Measurements from ENCODE around the gene CHN1.
A peak's percentile ranks its signal among the peaks of the same experiment; 100 is the strongest.

CHN1 gene

GRCh38 chr2:175003875-175004729 lies 1.1 kb downstream of the CHN1 start:
- peak overlapping the region; percentile 81 to 87 for H3K4me3 Mint-ChIP-seq

GRCh38 chr2:175002547-175003274 lies 2.5 kb downstream of the CHN1 start:
- ATAC-seq (no peak), DNase-seq (no peak)
- Mint-ChIP-seq H3K27me3 (peaks cover 61% of the 10 kb centered on the region), H3K4me3 (no peak overlapping the region), H3K4me1 (no peaks in the 10 kb centered on the region), H3K9me3 (no peaks in the 10 kb centered on the region), H3K27ac (no peak overlapping the region)

More at GRCh38 chr2:175003875-175004729, 1.1 kb downstream of the CHN1 start:
- Mint-ChIP-seq H3K27ac (no peak overlapping the region), H3K9me3 (no peaks in the 10 kb centered on the region), H3K4me1 (no peaks in the 10 kb centered on the region), H3K27me3 (peaks cover 67% of the 10 kb centered on the region)
- ATAC-seq (no peak), DNase-seq (peak in 1 of 2 donors; percentile 5)

DNA sequence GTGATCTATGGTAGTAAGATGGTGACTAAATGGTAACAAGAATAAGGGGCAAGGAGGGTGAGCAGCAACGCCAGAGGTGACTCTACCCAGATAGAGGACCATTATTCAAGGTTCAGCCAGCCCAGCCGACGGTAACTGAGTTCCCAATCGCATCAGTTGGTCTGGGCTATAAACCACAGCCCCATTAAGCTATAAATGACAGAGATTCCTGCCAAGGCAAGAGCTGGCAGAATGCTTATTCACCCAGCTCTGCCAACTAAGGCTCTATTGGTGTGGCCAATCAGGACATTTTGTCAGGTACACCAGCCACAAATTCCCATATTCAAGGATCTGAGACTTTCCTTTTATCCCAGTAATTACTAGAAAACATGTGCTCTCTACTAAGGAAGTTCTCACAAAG lies 3.6 kb downstream of the CHN1 start:
- DNase-seq, result no peak
- H3K27ac Mint-ChIP-seq, result no peak overlapping the region
- peaks cover 55% of the 10 kb centered on the region for H3K27me3 Mint-ChIP-seq
- no peaks in the 10 kb centered on the region for H3K4me1 Mint-ChIP-seq
- no peaks in the 10 kb centered on the region for H3K9me3 Mint-ChIP-seq
- no peak overlapping the region for H3K4me3 Mint-ChIP-seq
- no peak for ATAC-seq

DNA sequence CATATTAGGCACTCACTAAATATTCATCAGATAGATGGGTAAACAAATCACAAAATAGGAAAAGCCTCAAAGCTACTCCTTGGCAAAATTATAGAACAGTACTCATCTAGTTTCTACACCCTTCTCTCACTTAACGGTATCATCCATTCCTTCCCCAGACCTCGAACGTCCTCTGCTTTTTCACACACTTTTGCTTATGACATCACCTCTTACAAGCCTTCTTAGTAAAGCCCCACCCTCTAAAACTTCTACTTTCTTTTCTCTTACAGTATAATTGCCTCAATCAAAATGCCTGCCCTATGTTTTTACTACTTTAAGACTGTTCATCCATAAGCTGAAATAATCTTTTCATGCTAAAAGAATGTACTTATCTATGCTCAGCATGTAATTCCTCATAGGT lies 8.1 kb downstream of the CHN1 start:
- Mint-ChIP-seq H3K4me1 (no peaks in the 10 kb centered on the region), H3K27ac (no peak overlapping the region), H3K27me3 (peaks cover 33% of the 10 kb centered on the region), H3K9me3 (no peaks in the 10 kb centered on the region), H3K4me3 (no peak overlapping the region)
- DNase-seq (no peak), ATAC-seq (no peak)

DNA sequence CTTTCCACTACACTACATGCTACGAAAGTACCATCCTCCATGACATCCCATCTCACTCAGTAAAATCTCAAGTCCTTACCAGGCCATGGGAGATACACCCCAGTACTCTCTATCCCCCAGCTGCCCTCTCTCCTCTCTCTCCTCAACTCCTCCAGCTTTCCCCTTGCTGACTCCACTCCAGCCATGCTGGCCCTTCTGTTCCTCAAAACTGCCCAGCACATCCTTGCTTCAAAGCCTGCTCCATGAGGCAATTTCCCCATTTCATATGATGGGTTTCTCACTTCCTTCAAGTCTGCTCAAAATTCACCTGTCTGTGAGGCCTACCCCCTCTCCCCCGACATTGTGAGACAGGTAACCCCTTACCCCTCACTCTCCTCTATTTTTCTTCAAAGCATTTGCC lies 8.6 kb downstream of the CHN1 start:
- H3K27ac Mint-ChIP-seq, result peak overlapping the region in 1 of 2 donors; percentile 43
- H3K27me3 Mint-ChIP-seq, result peaks cover 33% of the 10 kb centered on the region
- no peaks in the 10 kb centered on the region for H3K9me3 Mint-ChIP-seq
- no peak overlapping the region for H3K4me3 Mint-ChIP-seq
- ATAC-seq (no peak), DNase-seq (no peak)
- H3K4me1 Mint-ChIP-seq, result no peaks in the 10 kb centered on the region

- Mint-ChIP-seq H3K27ac (no peak overlapping the region), H3K27me3 (peaks cover 20% of the 10 kb centered on the region), H3K9me3 (no peaks in the 10 kb centered on the region), H3K4me1 (peaks cover 10% of the 10 kb centered on the region), H3K4me3 (no peak overlapping the region)
- ATAC-seq, result no peak
- no peak for DNase-seq
Observed at GRCh38 chr2:174994381-174994780, 10.8 kb downstream of the CHN1 start.

DNA sequence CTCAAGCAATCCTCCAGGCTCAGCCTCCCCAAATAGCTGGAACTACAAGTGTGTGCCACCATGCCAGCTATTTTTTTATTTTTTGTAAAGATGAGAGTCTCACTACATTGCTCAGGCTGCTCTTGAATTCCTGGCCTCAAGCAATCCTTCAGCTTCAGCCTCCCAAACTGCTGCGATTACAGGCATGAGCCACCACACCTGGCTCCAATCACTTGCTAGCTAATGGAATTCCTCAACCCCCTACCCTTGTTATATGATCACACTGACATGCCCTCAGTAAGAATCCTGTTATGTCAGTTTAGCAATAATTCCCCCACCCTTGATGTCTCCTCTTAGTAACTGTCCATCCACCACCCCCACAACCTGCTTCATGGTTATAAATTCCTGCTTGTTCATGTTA lies 12.3 kb downstream of the CHN1 start:
- H3K4me3 Mint-ChIP-seq, result no peak overlapping the region
- H3K27ac Mint-ChIP-seq, result no peak overlapping the region
- ATAC-seq, result no peak
- H3K27me3 Mint-ChIP-seq, result peaks cover 20% of the 10 kb centered on the region
- H3K9me3 Mint-ChIP-seq, result no peaks in the 10 kb centered on the region
- peaks cover 10% of the 10 kb centered on the region for H3K4me1 Mint-ChIP-seq
- DNase-seq, result no peak

DNA sequence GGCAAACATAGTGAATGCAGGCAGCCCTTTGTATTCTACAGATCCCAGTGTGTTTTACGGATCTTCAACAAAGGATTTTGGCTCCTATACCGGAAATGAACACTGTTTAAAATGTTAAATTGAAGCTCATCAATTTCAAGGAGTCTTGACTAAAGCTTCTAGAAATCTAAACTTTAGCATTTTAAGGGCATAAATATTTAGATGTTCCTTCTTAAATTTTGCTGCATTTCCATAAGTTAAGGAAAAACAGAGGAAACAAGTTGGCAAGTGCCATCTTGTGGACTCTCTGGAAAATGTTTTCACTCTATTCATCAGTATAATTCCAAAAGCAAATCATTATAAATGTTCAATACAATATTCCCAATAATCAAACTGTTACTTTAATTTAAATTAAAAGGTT lies 19.6 kb downstream of the CHN1 start:
- ATAC-seq (no peak), DNase-seq (no peak)
- H3K9me3 Mint-ChIP-seq, result no peaks in the 10 kb centered on the region
- no peak overlapping the region for H3K4me3 Mint-ChIP-seq
- no peaks in the 10 kb centered on the region for H3K27me3 Mint-ChIP-seq
- peaks cover 10% of the 10 kb centered on the region for H3K4me1 Mint-ChIP-seq
- H3K27ac Mint-ChIP-seq, result no peak overlapping the region

DNA sequence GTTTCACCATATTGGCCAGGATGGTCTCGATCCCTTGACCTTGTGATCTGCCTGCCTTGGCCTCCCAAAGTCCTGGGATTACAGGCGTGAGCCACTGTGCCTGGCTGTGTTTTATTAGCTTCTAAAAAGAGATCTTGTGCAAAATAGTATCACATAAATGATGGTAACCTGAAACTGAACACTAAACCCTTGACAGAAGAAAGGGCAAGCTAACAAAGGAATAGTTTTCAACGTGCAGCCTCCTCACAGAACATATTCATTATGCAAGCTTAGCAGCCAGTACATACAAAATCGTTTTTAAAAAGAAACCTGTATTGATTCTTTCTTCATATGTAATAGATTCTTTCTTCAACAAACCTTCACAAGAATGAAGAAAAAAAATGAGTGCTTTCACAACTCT lies 20.6 kb downstream of the CHN1 start:
- Mint-ChIP-seq H3K4me3 (no peak overlapping the region), H3K9me3 (no peaks in the 10 kb centered on the region), H3K27ac (no peak overlapping the region), H3K27me3 (no peaks in the 10 kb centered on the region), H3K4me1 (no peaks in the 10 kb centered on the region)
- no peak for ATAC-seq
- no peak for DNase-seq

GRCh38 chr2:174981331-174981730 lies 23.9 kb downstream of the CHN1 start:
- H3K27me3 Mint-ChIP-seq, result peaks cover 8% of the 10 kb centered on the region
- no peak overlapping the region for H3K27ac Mint-ChIP-seq
- DNase-seq (no peak), ATAC-seq (no peak)
- no peak overlapping the region for H3K4me3 Mint-ChIP-seq
- H3K9me3 Mint-ChIP-seq, result no peaks in the 10 kb centered on the region
- no peaks in the 10 kb centered on the region for H3K4me1 Mint-ChIP-seq

GRCh38 chr2:174979996-174980395 lies 25.2 kb downstream of the CHN1 start:
- DNase-seq (no peak), ATAC-seq (no peak)
- no peaks in the 10 kb centered on the region for H3K4me1 Mint-ChIP-seq
- H3K9me3 Mint-ChIP-seq, result no peaks in the 10 kb centered on the region
- H3K27ac Mint-ChIP-seq, result no peak overlapping the region
- no peak overlapping the region for H3K4me3 Mint-ChIP-seq
- H3K27me3 Mint-ChIP-seq, result peaks cover 8% of the 10 kb centered on the region

DNA sequence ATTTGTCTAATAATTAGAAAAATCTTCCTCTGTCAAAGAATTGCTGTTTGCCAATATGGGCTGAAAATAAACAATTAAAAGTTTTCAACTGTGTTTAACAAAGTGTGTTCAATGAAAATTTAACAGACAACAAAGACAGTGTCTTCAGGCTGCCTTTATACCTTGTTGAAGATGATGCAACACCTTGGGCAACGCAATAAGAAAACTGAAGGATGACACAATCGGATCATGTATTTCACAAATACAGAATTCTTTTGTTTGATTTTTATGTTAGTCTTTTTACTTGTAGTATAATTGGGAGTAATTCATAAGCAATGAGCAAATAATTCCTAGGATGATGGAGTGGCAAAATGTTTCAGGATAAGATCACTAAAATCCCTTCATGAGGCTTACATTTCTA lies 27.8 kb downstream of the CHN1 start:
- peaks cover 12% of the 10 kb centered on the region for H3K27me3 Mint-ChIP-seq
- no peaks in the 10 kb centered on the region for H3K4me1 Mint-ChIP-seq
- no peak for ATAC-seq
- no peak for DNase-seq
- no peak overlapping the region for H3K4me3 Mint-ChIP-seq
- no peaks in the 10 kb centered on the region for H3K9me3 Mint-ChIP-seq
- H3K27ac Mint-ChIP-seq, result no peak overlapping the region

DNA sequence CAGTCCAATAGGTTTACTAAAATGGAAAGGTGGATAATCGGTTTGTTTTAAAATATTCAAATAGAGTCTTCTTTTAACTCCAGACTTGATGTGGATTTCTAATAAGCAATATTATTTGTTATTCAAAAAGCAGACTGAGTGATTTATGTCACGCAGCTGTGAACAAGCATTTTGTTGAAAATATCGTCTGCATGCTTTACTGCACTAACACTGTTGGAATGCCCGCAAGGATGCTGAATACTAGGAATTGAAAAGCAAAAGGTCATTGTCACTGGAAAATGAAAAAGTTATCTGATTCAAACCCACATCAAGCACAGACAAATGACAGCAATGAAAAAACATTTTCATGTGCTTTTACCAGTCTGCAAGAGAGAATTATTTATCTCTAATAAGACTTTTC lies 31.1 kb downstream of the CHN1 start:
- DNase-seq (no peak), ATAC-seq (no peak)
- Mint-ChIP-seq H3K9me3 (no peaks in the 10 kb centered on the region), H3K27ac (no peak overlapping the region), H3K4me3 (no peak overlapping the region), H3K27me3 (peaks cover 17% of the 10 kb centered on the region), H3K4me1 (peaks cover 5% of the 10 kb centered on the region)

GRCh38 chr2:174972924-174973323 lies 32.3 kb downstream of the CHN1 start:
- H3K27ac Mint-ChIP-seq, result no peak overlapping the region
- no peak overlapping the region for H3K4me3 Mint-ChIP-seq
- H3K4me1 Mint-ChIP-seq, result peaks cover 6% of the 10 kb centered on the region
- peaks cover 17% of the 10 kb centered on the region for H3K27me3 Mint-ChIP-seq
- no peaks in the 10 kb centered on the region for H3K9me3 Mint-ChIP-seq
- DNase-seq, result no peak
- ATAC-seq, result no peak

DNA sequence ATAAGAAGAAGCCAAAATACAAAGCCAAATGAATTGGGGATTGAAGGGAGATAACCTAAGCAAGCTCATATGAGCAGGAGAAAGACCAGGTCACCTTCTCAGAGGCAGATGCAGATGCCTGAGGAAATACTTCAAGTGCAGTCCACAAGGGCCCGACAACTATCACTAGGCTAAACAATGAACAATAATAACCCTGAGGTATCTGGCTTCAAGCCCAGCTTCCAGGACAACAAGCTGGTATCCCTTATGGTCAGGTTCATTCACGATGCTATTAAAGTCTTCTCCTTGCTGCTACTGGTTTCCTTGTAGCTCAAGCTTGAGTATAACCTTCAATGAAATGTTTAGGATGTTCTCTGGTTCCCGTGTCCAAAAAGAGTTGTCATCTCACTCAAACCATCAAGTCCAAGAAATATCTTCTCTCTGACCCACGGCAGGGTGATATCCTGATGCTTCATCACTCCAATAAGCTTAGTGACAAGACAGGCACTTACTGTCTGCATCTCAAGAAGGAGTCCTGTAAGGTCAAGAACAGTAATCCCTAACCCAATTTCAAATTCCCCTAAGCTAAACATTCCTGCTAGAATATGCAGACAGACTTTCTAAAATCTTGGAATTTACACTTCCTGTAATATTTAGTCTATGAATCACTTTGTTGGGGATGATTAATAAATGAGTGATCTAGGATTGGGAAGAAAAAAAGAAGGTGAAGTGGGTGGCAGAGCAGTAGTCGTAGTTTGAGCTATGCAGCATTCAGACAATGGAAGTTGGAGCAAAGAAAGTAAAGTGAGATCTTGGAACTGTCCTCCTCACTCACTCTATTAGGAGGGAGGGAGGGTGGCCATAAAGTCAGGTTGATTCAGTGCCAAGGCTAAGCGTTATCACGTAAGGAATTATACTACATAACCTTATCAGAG lies 33.1 kb downstream of the CHN1 start:
- Mint-ChIP-seq H3K4me3 (no peak overlapping the region), H3K27me3 (peaks cover 17% of the 10 kb centered on the region), H3K4me1 (peaks cover 6% of the 10 kb centered on the region), H3K27ac (no peak overlapping the region), H3K9me3 (no peaks in the 10 kb centered on the region)
- no peak for DNase-seq
- no peak for ATAC-seq

All from stimulated activated naive CD8-positive, alpha-beta T cell treated with anti-CD3 and anti-CD28 coated beads, Interleukin-15, amount 100 ng/mL, for 72 hours (primary cell).